IMR-90 (cell line): ENCODE data around the gene STX8. TPM values are rescaled to one million over a fixed set of nuclear protein-coding genes. Genes with fewer than 3 reads are reported as not detected.

Experiments used
- ATAC-seq: fragments of 200-7000 bp; cut with Tn5 transposase; 2 replicates; pipeline ENCODE4 v1.9.1; 2020; ENCODE audit warnings: low read depth, mild to moderate bottlenecking, moderate library complexity
- BruUV-seq: library from RNA; stranded (reverse); fragments of 400-500 nt; replicated peaks from 2 replicates; lab custom pipeline; 2021; lab: Mats Ljungman, UMichigan
- CTCF ChIA-PET: fragments of 300-600 bp; formaldehyde crosslinking; extraction: SDS; loops from one replicate; lab custom pipeline; 2021; ENCODE audit warnings: antibody characterized with exemption; lab: Yijun Ruan, JAX
- POLR2A ChIA-PET: fragments of 300-600 bp; sonication (Branson Sonifier 250); formaldehyde crosslinking; loops from one replicate; lab custom pipeline; 2022; ENCODE audit warnings: antibody characterized with exemption; ENCODE audit not compliant: unreplicated experiment; lab: Charles Lee
- DNase-seq: peaks from one replicate; pipeline ENCODE4 v3.0.0; 2013
- H2AFZ ChIP-seq: replicated peaks from 2 replicates; pipeline ENCODE3; 2013; ENCODE audit warnings: low read length, mild to moderate bottlenecking; ENCODE audit not compliant: poor library complexity
- H2AK5ac ChIP-seq: 2 replicates; pipeline ENCODE4 v1.6.1; 2013; ENCODE audit warnings: low read depth, low read length, inconsistent platforms
- H2AK9ac ChIP-seq: replicated peaks from 2 replicates; pipeline ENCODE3; 2013; ENCODE audit warnings: mild to moderate bottlenecking, low read depth, low read length, moderate library complexity; ENCODE audit not compliant: poor library complexity
- H2BK120ac ChIP-seq: 2 replicates; pipeline ENCODE4 v1.6.1; 2013; ENCODE audit warnings: low read depth, low read length, inconsistent platforms
- H2BK15ac ChIP-seq: 3 replicates; pipeline ENCODE4 v1.6.1; 2013; ENCODE audit warnings: low read depth, low read length, inconsistent platforms
- H2BK20ac ChIP-seq: 2 replicates; pipeline ENCODE4 v1.6.1; 2013; ENCODE audit warnings: low read depth, mild to moderate bottlenecking, inconsistent platforms, low read length, moderate library complexity
- H2BK5ac ChIP-seq: 2 replicates; pipeline ENCODE4 v1.6.1; 2013; ENCODE audit warnings: mild to moderate bottlenecking, low read depth, low read length, inconsistent platforms; ENCODE audit not compliant: poor library complexity, severe bottlenecking
- H3K14ac ChIP-seq: replicated peaks from 2 replicates; pipeline ENCODE4 v1.6.1; 2013; ENCODE audit warnings: low read depth, low read length, inconsistent platforms
- H3K18ac ChIP-seq: 2 replicates; pipeline ENCODE4 v1.6.1; 2013; ENCODE audit warnings: low read depth, low read length, control low read depth
- H3K23ac ChIP-seq: 2 replicates; pipeline ENCODE4 v1.6.1; 2013; ENCODE audit warnings: low read depth, low read length, inconsistent platforms
- H3K27ac ChIP-seq: 2 replicates; pipeline ENCODE4 v1.5.1; 2013; ENCODE audit warnings: mild to moderate bottlenecking, control low read depth, low read length; ENCODE audit not compliant: insufficient read depth
- H3K27me3 ChIP-seq: 2 replicates; pipeline ENCODE4 v1.6.1; 2013; ENCODE audit warnings: low read length; ENCODE audit not compliant: control insufficient read depth, insufficient read depth
- H3K36me3 ChIP-seq: 2 replicates; pipeline ENCODE4 v1.6.1; 2013; ENCODE audit warnings: low read length, mixed read lengths; ENCODE audit not compliant: control insufficient read depth, insufficient read depth
- H3K4ac ChIP-seq: 2 replicates; pipeline ENCODE4 v1.6.1; 2013; ENCODE audit warnings: low read depth, low read length, inconsistent platforms
- H3K4me1 ChIP-seq: 2 replicates; pipeline ENCODE4 v1.6.1; 2013; ENCODE audit warnings: low read length, mixed read lengths; ENCODE audit not compliant: control insufficient read depth, insufficient read depth
- H3K4me2 ChIP-seq: 2 replicates; pipeline ENCODE4 v1.6.1; 2013; ENCODE audit warnings: low read depth, mild to moderate bottlenecking, control low read depth, low read length, moderate library complexity
- H3K4me3 ChIP-seq: 2 replicates; pipeline ENCODE4 v1.5.1; 2013; ENCODE audit warnings: low read depth, mild to moderate bottlenecking, control low read depth, low read length, moderate library complexity; ENCODE audit not compliant: insufficient read depth
- H3K56ac ChIP-seq: 2 replicates; pipeline ENCODE4 v1.6.1; 2013; ENCODE audit warnings: low read length, inconsistent platforms; ENCODE audit not compliant: insufficient read depth; ENCODE audit errors: extremely low read depth
- H3K79me1 ChIP-seq, 2 experiments: 2 replicates each; pipeline ENCODE4 v1.6.1; 2013; ENCODE audit warnings: low read length in 2 of 2, inconsistent platforms in 1 of 2, low read depth in 1 of 2
- H3K9ac ChIP-seq: 2 replicates; pipeline ENCODE4 v1.6.1; 2013; ENCODE audit warnings: low read depth, low read length, control low read depth
- H3K9me1 ChIP-seq: 2 replicates; pipeline ENCODE4 v1.6.1; 2013; ENCODE audit warnings: low read length, inconsistent platforms; ENCODE audit not compliant: insufficient read depth
- H3K9me3 ChIP-seq: 2 replicates; pipeline ENCODE4 v1.6.1; 2013; ENCODE audit warnings: low read length; ENCODE audit not compliant: control insufficient read depth, insufficient read depth
- H4K20me1 ChIP-seq: 2 replicates; pipeline ENCODE4 v1.6.1; 2013; ENCODE audit warnings: low read length, inconsistent platforms; ENCODE audit not compliant: insufficient read depth
- H4K5ac ChIP-seq: 2 replicates; pipeline ENCODE4 v1.6.1; 2013; ENCODE audit warnings: mild to moderate bottlenecking, low read depth, low read length, control low read depth
- H4K8ac ChIP-seq, 2 experiments: 2 replicates each; pipeline ENCODE4 v1.6.1; 2013; ENCODE audit warnings: low read depth in 2 of 2, low read length in 2 of 2, control low read depth in 1 of 2, inconsistent platforms in 1 of 2
- H4K91ac ChIP-seq: 2 replicates; pipeline ENCODE4 v1.6.1; 2013; ENCODE audit warnings: low read depth, low read length, inconsistent platforms; ENCODE audit not compliant: insufficient read depth
- BHLHE40 ChIP-seq: fragments of 150-350 bp; IDR thresholded peaks from 2 replicates; pipeline ENCODE4 v1.6.1; 2016; ENCODE audit warnings: mild to moderate bottlenecking, low read depth, low read length
- CEBPB ChIP-seq: IDR thresholded peaks from 2 replicates; pipeline ENCODE4 v1.6.1; 2012; ENCODE audit warnings: low read depth, low read length, improper control_type of control experiment
- CHD1 ChIP-seq: IDR thresholded peaks from 2 replicates; pipeline ENCODE4 v1.6.1; 2012; ENCODE audit warnings: low read depth, low read length, improper control_type of control experiment
- FOS ChIP-seq: fragments of 150-350 bp; IDR thresholded peaks from 2 replicates; pipeline ENCODE4 v1.6.1; 2016; ENCODE audit warnings: low read depth, low read length
- MAFK ChIP-seq: IDR thresholded peaks from 2 replicates; pipeline ENCODE4 v1.6.1; 2012; ENCODE audit warnings: low read depth, low read length, improper control_type of control experiment
- MAZ ChIP-seq: IDR thresholded peaks from 2 replicates; pipeline ENCODE4 v1.6.1; 2012; ENCODE audit warnings: low read depth, mild to moderate bottlenecking, low read length, improper control_type of control experiment, moderate library complexity, borderline replicate concordance
- MXI1 ChIP-seq: IDR thresholded peaks from 2 replicates; pipeline ENCODE4 v1.6.1; 2012; ENCODE audit warnings: low read depth, mild to moderate bottlenecking, low read length, moderate library complexity, borderline replicate concordance
- POLR2A ChIP-seq: IDR thresholded peaks from 2 replicates; pipeline ENCODE4 v1.6.1; 2012; ENCODE audit warnings: mild to moderate bottlenecking, low read depth, low read length
- RAD21 ChIP-seq: IDR thresholded peaks from 2 replicates; pipeline ENCODE4 v1.6.1; 2012; ENCODE audit warnings: low read length, improper control_type of control experiment
- RCOR1 ChIP-seq: IDR thresholded peaks from 2 replicates; pipeline ENCODE4 v1.6.1; 2012; ENCODE audit warnings: mild to moderate bottlenecking, low read length, improper control_type of control experiment; ENCODE audit not compliant: insufficient replicate concordance
- RFX5 ChIP-seq: IDR thresholded peaks from 2 replicates; pipeline ENCODE4 v1.8.0; 2012; ENCODE audit warnings: low read depth, mild to moderate bottlenecking, low read length, moderate library complexity
- SMC3 ChIP-seq: fragments of 150-350 bp; IDR thresholded peaks from 2 replicates; pipeline ENCODE4 v1.6.1; 2016; ENCODE audit warnings: low read depth, mild to moderate bottlenecking, antibody characterized with exemption, low read length, moderate library complexity
- WGBS, 2 experiments: methylation state at CpG; one replicate each; pipeline versions ENCODE4 v1.1.5 to v1.1.7; 2013; ENCODE audit warnings: missing lambda C conversion rate in 2 of 2; ENCODE audit not compliant: insufficient read length in 1 of 2; ENCODE audit errors: extremely low coverage in 2 of 2; 5-methylcytosine and 5-hydroxymethylcytosine counted together
- dilution Hi-C: fragments of 300-500 bp; cut with HindIII; formaldehyde crosslinking; loops from one replicate; pipeline ENCODE4 v1.14.3; 2018; ENCODE audit warnings: low sequenced_read_pairs; ENCODE audit not compliant: unreplicated experiment
- in situ Hi-C: fragments of 300-500 bp; cut with MboI; formaldehyde crosslinking; loops from 3 replicates; pipeline ENCODE4 v1.14.3; 2019; ENCODE audit warnings: low sequenced_read_pairs, inconsistent platforms, mixed read lengths
- intact Hi-C: fragments of 100-400 bp; cut with micrococcal nuclease; formaldehyde crosslinking; loops from 2 replicates; pipeline ENCODE4 v1.10.0; 2022
- polyA plus RNA-seq, 3 experiments: library from polyadenylated mRNA; depleted of rRNA; stranded (reverse); fragments of >200 nt; gene quantifications; 2 replicates each; pipeline ENCODE4 v1.2.3, GENCODE V29; 2012; ENCODE audit warnings: low replicate concordance in 1 of 3
- total RNA-seq: library from RNA; depleted of rRNA; stranded (reverse); fragments of >200 nt; gene quantifications from 2 replicates; pipeline ENCODE4 v1.2.3, GENCODE V29; 2012
- TF ChIP-seq, protein P1 (sequence below): fragments of 150-350 bp; IDR thresholded peaks from 2 replicates; pipeline ENCODE4 v1.6.1; 2017; ENCODE audit warnings: mild to moderate bottlenecking, antibody characterized with exemption, low read length, low read depth
- TF ChIP-seq, protein P2 (sequence below): fragments of 150-350 bp; IDR thresholded peaks from 2 replicates; pipeline ENCODE4 v1.6.1; 2016; ENCODE audit warnings: low read depth, mild to moderate bottlenecking, low read length, moderate library complexity, borderline replicate concordance
- TF ChIP-seq, protein P3 (sequence below): conservative IDR thresholded peaks from 2 replicates; pipeline ENCODE4 v1.5.1; 2012; ENCODE audit warnings: mild to moderate bottlenecking, low read depth, low read length, improper control_type of control experiment

Gene STX8
- total and polyA plus RNA-seq, 2 of the 4 experiments (the other 2 are of a cell fraction): 26.5 to 47.0 TPM

DNA sequence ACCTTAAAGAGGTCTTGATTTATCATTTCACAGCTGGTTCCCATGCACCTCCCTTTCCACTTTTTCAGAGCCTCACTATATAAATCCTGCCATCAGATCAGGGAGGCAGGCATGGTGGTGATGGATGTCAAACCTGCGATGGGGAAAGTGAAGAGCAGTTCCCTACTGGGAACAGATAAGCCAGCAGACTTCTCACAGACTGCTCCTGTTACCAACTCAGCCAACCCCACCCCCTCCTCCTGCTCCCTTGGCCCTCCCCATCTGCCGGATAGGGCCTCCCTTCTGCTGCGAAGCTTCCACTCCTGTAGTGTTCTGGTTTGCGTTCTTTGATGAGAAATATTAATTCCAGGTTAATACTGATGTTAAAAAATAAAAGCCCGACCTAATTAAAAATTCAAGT, 232.1 kb downstream of the STX8 start:
- intact Hi-C loops (loop anchor here (10.0 kb wide), 2 partner anchors 61 to 349 kb away; no protein-coding TSS in a partner anchor), in situ Hi-C loops (no loop called here), dilution Hi-C loops (no loop called here)
- H3K14ac ChIP-seq: no peak overlapping the region
- no peaks in the 10 kb centered on the region for H3K4me1 ChIP-seq
- no peak overlapping the region for H4K91ac ChIP-seq
- no peak overlapping the region for H3K4me2 ChIP-seq
- no peak overlapping the region for H4K8ac ChIP-seq
- no peak overlapping the region for H3K18ac ChIP-seq
- TF ChIP-seq RCOR1: no peak
- TF ChIP-seq RFX5: no peak
- TF ChIP-seq MXI1: no peak
- TF ChIP-seq, protein P1, sequence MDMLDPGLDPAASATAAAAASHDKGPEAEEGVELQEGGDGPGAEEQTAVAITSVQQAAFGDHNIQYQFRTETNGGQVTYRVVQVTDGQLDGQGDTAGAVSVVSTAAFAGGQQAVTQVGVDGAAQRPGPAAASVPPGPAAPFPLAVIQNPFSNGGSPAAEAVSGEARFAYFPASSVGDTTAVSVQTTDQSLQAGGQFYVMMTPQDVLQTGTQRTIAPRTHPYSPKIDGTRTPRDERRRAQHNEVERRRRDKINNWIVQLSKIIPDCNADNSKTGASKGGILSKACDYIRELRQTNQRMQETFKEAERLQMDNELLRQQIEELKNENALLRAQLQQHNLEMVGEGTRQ: no peak
- TF ChIP-seq MAFK: no peak
- no peak for TF ChIP-seq BHLHE40
- no peak for TF ChIP-seq MAZ
- no peak for TF ChIP-seq CEBPB
- TF ChIP-seq SMC3: no peak
- TF ChIP-seq RAD21: no peak
- TF ChIP-seq, protein P2, sequence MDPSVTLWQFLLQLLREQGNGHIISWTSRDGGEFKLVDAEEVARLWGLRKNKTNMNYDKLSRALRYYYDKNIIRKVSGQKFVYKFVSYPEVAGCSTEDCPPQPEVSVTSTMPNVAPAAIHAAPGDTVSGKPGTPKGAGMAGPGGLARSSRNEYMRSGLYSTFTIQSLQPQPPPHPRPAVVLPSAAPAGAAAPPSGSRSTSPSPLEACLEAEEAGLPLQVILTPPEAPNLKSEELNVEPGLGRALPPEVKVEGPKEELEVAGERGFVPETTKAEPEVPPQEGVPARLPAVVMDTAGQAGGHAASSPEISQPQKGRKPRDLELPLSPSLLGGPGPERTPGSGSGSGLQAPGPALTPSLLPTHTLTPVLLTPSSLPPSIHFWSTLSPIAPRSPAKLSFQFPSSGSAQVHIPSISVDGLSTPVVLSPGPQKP: no peak
- no peak for TF ChIP-seq POLR2A
- TF ChIP-seq, protein P3, sequence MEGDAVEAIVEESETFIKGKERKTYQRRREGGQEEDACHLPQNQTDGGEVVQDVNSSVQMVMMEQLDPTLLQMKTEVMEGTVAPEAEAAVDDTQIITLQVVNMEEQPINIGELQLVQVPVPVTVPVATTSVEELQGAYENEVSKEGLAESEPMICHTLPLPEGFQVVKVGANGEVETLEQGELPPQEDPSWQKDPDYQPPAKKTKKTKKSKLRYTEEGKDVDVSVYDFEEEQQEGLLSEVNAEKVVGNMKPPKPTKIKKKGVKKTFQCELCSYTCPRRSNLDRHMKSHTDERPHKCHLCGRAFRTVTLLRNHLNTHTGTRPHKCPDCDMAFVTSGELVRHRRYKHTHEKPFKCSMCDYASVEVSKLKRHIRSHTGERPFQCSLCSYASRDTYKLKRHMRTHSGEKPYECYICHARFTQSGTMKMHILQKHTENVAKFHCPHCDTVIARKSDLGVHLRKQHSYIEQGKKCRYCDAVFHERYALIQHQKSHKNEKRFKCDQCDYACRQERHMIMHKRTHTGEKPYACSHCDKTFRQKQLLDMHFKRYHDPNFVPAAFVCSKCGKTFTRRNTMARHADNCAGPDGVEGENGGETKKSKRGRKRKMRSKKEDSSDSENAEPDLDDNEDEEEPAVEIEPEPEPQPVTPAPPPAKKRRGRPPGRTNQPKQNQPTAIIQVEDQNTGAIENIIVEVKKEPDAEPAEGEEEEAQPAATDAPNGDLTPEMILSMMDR: no peak
- TF ChIP-seq FOS: no peak
- TF ChIP-seq CHD1: no peak
- H4K5ac ChIP-seq: no peak overlapping the region
- no peak overlapping the region for H3K23ac ChIP-seq
- H3K9me1 ChIP-seq: no peaks in the 10 kb centered on the region
- no peaks in the 10 kb centered on the region for H4K20me1 ChIP-seq
- no peak overlapping the region for H2BK5ac ChIP-seq
- POLR2A ChIA-PET: interaction anchor here (0.6 kb wide), 1 partner anchor 34 kb away, joined by 9 read pairs; no protein-coding TSS in a partner anchor
- H3K27me3 ChIP-seq: no peaks in the 10 kb centered on the region
- H3K9me3 ChIP-seq: no peaks in the 10 kb centered on the region
- no peak overlapping the region for H3K4me3 ChIP-seq
- CTCF ChIA-PET: no interaction called here
- no peaks in the 10 kb centered on the region; a peak in 1 of 4 replicates for H3K79me1 ChIP-seq
- no peak overlapping the region for H2AK5ac ChIP-seq
- no CpG with 5 or more reads among the region's 5 CpGs for WGBS, 2 experiments
- no peak overlapping the region for H3K9ac ChIP-seq
- no peak overlapping the region for H2BK120ac ChIP-seq
- H2BK20ac ChIP-seq: no peak overlapping the region
- DNase-seq (peak; percentile 18), ATAC-seq (peak; percentile 65)
- no peak overlapping the region for H3K56ac ChIP-seq
- no peak overlapping the region for H2BK15ac ChIP-seq
- H3K4ac ChIP-seq: no peak overlapping the region
- H2AK9ac ChIP-seq: no peak overlapping the region
- H3K36me3 ChIP-seq: no peaks in the 10 kb centered on the region
- H3K27ac ChIP-seq: no peak overlapping the region
- BruUV-seq: no TSS peak
- no peak overlapping the region for H2AFZ ChIP-seq
